SK-N-SH treated with all-trans-retinoic acid at 6 μM for 48 hours (cell line): ENCODE results near the gene TNRC6A.

ENCODE experiments used
- ATAC-seq: fragments of 200-7000 bp; cut with Tn5 transposase; 3 replicates; pipeline ENCODE4 v1.9.1; 2020; ENCODE audit warnings: mild to moderate bottlenecking, moderate library complexity
- ARNTL ChIP-seq: fragments of 450-650 bp; formaldehyde crosslinking; IDR thresholded peaks from 2 replicates; pipeline ENCODE4 v1.5.0; 2020; ENCODE audit warnings: low read depth, mild to moderate bottlenecking, moderate library complexity, borderline replicate concordance
- BACH2 ChIP-seq: fragments of 250-450 bp; sonication (Bioruptor Pico); IDR thresholded peaks from 2 replicates; pipeline ENCODE4 v1.9.0; 2021; ENCODE audit warnings: mild to moderate bottlenecking, borderline replicate concordance
- CREB5 ChIP-seq: fragments of 250-450 bp; sonication (Bioruptor Pico); IDR thresholded peaks from 2 replicates; pipeline ENCODE4 v1.5.1; 2020; ENCODE audit warnings: low read depth, mild to moderate bottlenecking, moderate library complexity
- CSDC2 ChIP-seq: fragments of 250-450 bp; sonication (Bioruptor Pico); IDR thresholded peaks from 2 replicates; pipeline ENCODE4 v1.5.0; 2020; ENCODE audit warnings: mild to moderate bottlenecking, moderate library complexity
- CSRNP3 ChIP-seq: fragments of 250-450 bp; sonication (Bioruptor Pico); IDR thresholded peaks from 2 replicates; pipeline ENCODE4 v1.5.1; 2021; ENCODE audit warnings: mild to moderate bottlenecking, moderate library complexity
- ESRRG ChIP-seq: fragments of 250-450 bp; sonication (Bioruptor Pico); IDR thresholded peaks from 2 replicates; pipeline ENCODE4 v1.6.1; 2021; ENCODE audit warnings: mild to moderate bottlenecking
- GLIS3 ChIP-seq: fragments of 250-450 bp; sonication (Bioruptor Pico); IDR thresholded peaks from 2 replicates; pipeline ENCODE4 v1.5.0; 2020; ENCODE audit warnings: mild to moderate bottlenecking, moderate library complexity
- ISL1 ChIP-seq: fragments of 250-450 bp; sonication (Bioruptor Pico); IDR thresholded peaks from 2 replicates; pipeline ENCODE4 v2.1.2; 2022; ENCODE audit warnings: mild to moderate bottlenecking, moderate library complexity
- OSR1 ChIP-seq: fragments of 250-450 bp; sonication (Bioruptor Pico); IDR thresholded peaks from 2 replicates; pipeline ENCODE4 v1.8.0; 2022; ENCODE audit warnings: moderate library complexity, mild to moderate bottlenecking, inconsistent platforms
- PATZ1 ChIP-seq: fragments of 250-450 bp; sonication (Bioruptor Pico); IDR thresholded peaks from 2 replicates; pipeline ENCODE4 v1.8.0; 2020; ENCODE audit warnings: mild to moderate bottlenecking, moderate library complexity, borderline replicate concordance
- POU6F1 ChIP-seq: fragments of 250-450 bp; sonication (Bioruptor Pico); IDR thresholded peaks from 2 replicates; pipeline ENCODE4 v1.8.0; 2021; ENCODE audit warnings: low read depth, mild to moderate bottlenecking, moderate library complexity, borderline replicate concordance
- PPARA ChIP-seq: fragments of 250-450 bp; sonication (Bioruptor Pico); IDR thresholded peaks from 2 replicates; pipeline ENCODE4 v1.5.0; 2020; ENCODE audit warnings: mild to moderate bottlenecking, borderline replicate concordance
- SNAI2 ChIP-seq: fragments of 250-450 bp; sonication (Bioruptor Pico); IDR thresholded peaks from 2 replicates; pipeline ENCODE4 v1.5.0; 2020; ENCODE audit warnings: mild to moderate bottlenecking, moderate library complexity
- TCF4 ChIP-seq: fragments of 250-450 bp; sonication (Bioruptor Pico); IDR thresholded peaks from 2 replicates; pipeline ENCODE4 v1.8.0; 2021; ENCODE audit warnings: mild to moderate bottlenecking, moderate library complexity, borderline replicate concordance
- TOX ChIP-seq: fragments of 250-450 bp; sonication (Bioruptor Pico); IDR thresholded peaks from 2 replicates; pipeline ENCODE4 v1.8.0; 2021; ENCODE audit warnings: mild to moderate bottlenecking, moderate library complexity, borderline replicate concordance
- TSHZ2 ChIP-seq: fragments of 250-450 bp; sonication (Bioruptor Pico); IDR thresholded peaks from 2 replicates; pipeline ENCODE4 v1.5.0; 2020; ENCODE audit warnings: mild to moderate bottlenecking, moderate library complexity
- ZC3H10 ChIP-seq: fragments of 250-450 bp; sonication (Bioruptor Pico); IDR thresholded peaks from 2 replicates; pipeline ENCODE4 v1.5.1; 2021; ENCODE audit warnings: mild to moderate bottlenecking, moderate library complexity
- ZFP3 ChIP-seq: fragments of 250-450 bp; sonication (Bioruptor Pico); IDR thresholded peaks from 2 replicates; pipeline ENCODE4 v1.5.0; 2020; ENCODE audit warnings: mild to moderate bottlenecking, moderate library complexity
- ZFP30 ChIP-seq: fragments of 450-650 bp; formaldehyde crosslinking; IDR thresholded peaks from 2 replicates; pipeline ENCODE4 v1.5.0; 2022; ENCODE audit warnings: mild to moderate bottlenecking, moderate library complexity
- ZNF565 ChIP-seq: fragments of 450-650 bp; formaldehyde crosslinking; conservative IDR thresholded peaks from 2 replicates; pipeline ENCODE4 v1.5.0; 2020; ENCODE audit warnings: low read depth, mild to moderate bottlenecking, moderate library complexity
- ZNF8 ChIP-seq: fragments of 450-650 bp; formaldehyde crosslinking; IDR thresholded peaks from 2 replicates; pipeline ENCODE4 v1.5.0; 2020; ENCODE audit warnings: mild to moderate bottlenecking, moderate library complexity

The TNRC6A gene

GRCh38 chr16:24847358-24847664 lies 117.9 kb downstream of the TNRC6A start:
- no peak for TF ChIP-seq ZFP3 (CRISPR knock-in tag)
- no peak for TF ChIP-seq TOX
- no peak for TF ChIP-seq ZNF8 (CRISPR knock-in tag)
- no peak for TF ChIP-seq CREB5 (CRISPR knock-in tag)
- no peak for TF ChIP-seq TCF4
- no peak for TF ChIP-seq PATZ1
- no peak for TF ChIP-seq ARNTL
- TF ChIP-seq ZNF565 = no peak
- TF ChIP-seq GLIS3 = no peak
- no peak for TF ChIP-seq ISL1 (CRISPR knock-in tag)
- TF ChIP-seq PPARA (CRISPR knock-in tag) = no peak
- TF ChIP-seq ESRRG = no peak
- no peak for TF ChIP-seq CSRNP3 (CRISPR knock-in tag)
- TF ChIP-seq SNAI2 (CRISPR knock-in tag) = no peak
- no peak for ATAC-seq

- TF ChIP-seq GLIS3 = no peak
- TF ChIP-seq CSDC2 (CRISPR knock-in tag) = no peak
- no peak for TF ChIP-seq SNAI2 (CRISPR knock-in tag)
- no peak for TF ChIP-seq ZC3H10
- TF ChIP-seq BACH2 (CRISPR knock-in tag) = no peak
- TF ChIP-seq TOX = no peak
- TF ChIP-seq ZFP30 (CRISPR knock-in tag) = no peak
- peak; percentile 73 for ATAC-seq
Observed at GRCh38 chr16:24848065-24848464, 118.6 kb downstream of the TNRC6A start.

GRCh38 chr16:24849641-24850040 lies 120.2 kb downstream of the TNRC6A start:
- no peak for ATAC-seq
- no peak for TF ChIP-seq ZC3H10
- no peak for TF ChIP-seq POU6F1 (CRISPR knock-in tag)
- TF ChIP-seq GLIS3 = no peak
- no peak for TF ChIP-seq TSHZ2 (CRISPR knock-in tag)

GRCh38 chr16:24850289-24850938 lies 121.0 kb downstream of the TNRC6A start:
- no peak for ATAC-seq
- TF ChIP-seq ZFP30 (CRISPR knock-in tag) = no peak
- no peak for TF ChIP-seq ZFP3 (CRISPR knock-in tag)
- TF ChIP-seq ISL1 (CRISPR knock-in tag) = no peak
- TF ChIP-seq ZC3H10 = no peak
- no peak for TF ChIP-seq CREB5 (CRISPR knock-in tag)
- no peak for TF ChIP-seq PPARA (CRISPR knock-in tag)
- no peak for TF ChIP-seq BACH2 (CRISPR knock-in tag)
- no peak for TF ChIP-seq CSDC2 (CRISPR knock-in tag)
- no peak for TF ChIP-seq CSRNP3 (CRISPR knock-in tag)
- no peak for TF ChIP-seq OSR1 (CRISPR knock-in tag)
- TF ChIP-seq ARNTL = no peak
- no peak for TF ChIP-seq TCF4
- TF ChIP-seq TOX = no peak
